ENCODE data around the gene FAM83C.

Gene FAM83C

GRCh38 chr20:35237486-35237885 is 54.7 kb downstream of the FAM83C start:
- no peak for DNase-seq

GRCh38 chr20:35235881-35236280 is 56.3 kb downstream of the FAM83C start:
- DNase-seq = peak in 1 of 51 donors; percentile 26

Data from hypothalamus (tissue), 51 donors.